GM12874 (cell line): ENCODE data around the gene FYN.

ENCODE experiments used
- TF ChIP-seq, protein P1 (sequence below): IDR thresholded peaks from 2 replicates; pipeline ENCODE4 v1.5.1; 2011; ENCODE audit warnings: low read depth, mild to moderate bottlenecking, control low read depth, low read length, moderate library complexity; ENCODE audit not compliant: insufficient read depth

FYN gene

DNA sequence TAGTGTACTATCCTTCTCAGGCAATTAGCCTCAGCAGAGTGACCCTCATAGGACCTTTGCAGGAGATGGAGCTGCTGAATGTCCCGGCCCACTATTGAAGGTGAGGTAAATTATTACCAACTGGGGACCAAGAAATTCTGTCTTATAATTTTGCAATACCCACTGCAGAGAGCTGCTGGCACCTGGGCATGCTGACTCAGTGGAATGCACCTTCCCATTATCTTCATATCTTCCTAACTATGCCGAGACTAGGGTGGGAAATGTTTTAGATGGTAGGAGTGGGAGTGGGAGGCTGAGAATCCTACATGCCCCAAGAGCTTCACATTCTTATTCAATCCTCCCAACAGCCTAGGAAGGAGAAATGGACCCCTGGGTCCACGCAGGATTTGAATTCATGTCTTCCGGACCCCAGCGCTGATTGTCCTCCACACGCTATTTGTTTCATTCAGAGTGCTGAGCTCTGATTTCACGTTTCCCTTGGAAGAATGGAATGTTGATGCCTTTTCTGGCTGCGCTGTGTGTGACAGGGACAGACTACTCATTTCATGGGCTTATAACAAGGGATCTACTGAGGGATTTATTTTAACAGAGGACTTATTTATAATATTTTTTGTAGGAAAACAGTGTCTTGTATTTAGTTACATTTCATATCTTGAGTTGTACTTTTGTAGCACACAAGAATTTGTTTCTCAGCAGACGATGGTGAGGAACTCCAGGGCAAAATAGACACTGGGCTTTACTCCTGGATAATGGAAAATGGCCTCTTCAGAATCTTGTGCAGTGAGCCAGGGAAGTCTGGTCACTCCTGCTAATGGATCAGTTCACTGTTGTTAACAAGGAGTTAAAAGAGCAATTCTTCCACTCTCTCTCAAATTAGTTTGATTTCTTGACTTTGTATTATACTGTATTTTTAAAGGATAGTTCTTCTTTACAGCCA, 66.4 kb downstream of the FYN start:
- TF ChIP-seq, protein P1, sequence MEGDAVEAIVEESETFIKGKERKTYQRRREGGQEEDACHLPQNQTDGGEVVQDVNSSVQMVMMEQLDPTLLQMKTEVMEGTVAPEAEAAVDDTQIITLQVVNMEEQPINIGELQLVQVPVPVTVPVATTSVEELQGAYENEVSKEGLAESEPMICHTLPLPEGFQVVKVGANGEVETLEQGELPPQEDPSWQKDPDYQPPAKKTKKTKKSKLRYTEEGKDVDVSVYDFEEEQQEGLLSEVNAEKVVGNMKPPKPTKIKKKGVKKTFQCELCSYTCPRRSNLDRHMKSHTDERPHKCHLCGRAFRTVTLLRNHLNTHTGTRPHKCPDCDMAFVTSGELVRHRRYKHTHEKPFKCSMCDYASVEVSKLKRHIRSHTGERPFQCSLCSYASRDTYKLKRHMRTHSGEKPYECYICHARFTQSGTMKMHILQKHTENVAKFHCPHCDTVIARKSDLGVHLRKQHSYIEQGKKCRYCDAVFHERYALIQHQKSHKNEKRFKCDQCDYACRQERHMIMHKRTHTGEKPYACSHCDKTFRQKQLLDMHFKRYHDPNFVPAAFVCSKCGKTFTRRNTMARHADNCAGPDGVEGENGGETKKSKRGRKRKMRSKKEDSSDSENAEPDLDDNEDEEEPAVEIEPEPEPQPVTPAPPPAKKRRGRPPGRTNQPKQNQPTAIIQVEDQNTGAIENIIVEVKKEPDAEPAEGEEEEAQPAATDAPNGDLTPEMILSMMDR: no peak

DNA sequence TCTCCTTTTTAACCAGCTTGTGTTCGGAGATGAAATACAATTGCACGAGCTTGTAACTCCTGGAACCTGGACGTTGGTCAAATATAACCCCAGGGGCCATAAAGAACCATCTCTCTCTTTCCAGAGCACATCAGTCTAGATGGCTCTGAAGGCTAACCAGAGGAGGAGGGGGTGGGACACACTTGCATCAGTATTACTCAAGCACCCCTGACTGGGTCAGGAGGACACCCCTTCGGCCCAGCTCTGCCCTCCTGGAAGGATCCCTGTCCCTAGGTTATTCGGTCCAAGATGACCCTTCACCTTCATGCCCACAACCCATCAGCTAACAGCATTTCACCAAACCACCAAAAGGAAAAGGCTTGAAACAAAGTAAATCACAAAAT, 67.1 kb downstream of the FYN start:
- TF ChIP-seq, protein P1: no peak

DNA sequence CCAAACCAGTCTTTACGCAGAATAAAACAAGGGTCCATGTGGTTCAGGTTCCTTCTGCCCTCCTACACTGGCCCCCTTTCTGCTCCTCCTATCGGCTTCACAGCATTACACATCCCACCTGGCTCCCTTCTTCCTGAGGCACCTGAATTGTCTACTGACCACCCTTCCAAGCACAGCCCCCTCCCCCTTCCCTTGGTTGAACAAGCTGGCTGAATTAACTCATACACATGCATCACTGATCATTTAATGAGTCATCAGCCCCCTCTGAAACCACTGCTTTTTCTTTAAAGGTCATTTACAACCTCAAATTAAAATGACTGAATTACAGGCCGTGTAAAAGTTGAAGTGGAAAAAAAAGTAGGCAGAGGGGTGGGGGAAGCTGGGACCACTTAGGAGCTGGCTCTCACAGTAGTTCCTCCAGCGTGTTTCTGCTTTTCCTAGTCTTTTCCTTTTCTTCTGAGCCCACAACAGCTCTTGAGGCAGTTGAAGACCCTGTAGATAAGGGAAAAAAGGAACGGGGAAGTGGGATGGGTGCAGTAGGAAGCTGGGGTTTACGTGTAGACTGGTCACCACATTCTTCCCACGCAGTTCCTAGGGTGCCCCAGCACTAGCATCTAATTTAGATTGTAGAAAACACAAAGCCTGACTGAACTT, 67.6 kb downstream of the FYN start:
- TF ChIP-seq, protein P1: no peak

DNA sequence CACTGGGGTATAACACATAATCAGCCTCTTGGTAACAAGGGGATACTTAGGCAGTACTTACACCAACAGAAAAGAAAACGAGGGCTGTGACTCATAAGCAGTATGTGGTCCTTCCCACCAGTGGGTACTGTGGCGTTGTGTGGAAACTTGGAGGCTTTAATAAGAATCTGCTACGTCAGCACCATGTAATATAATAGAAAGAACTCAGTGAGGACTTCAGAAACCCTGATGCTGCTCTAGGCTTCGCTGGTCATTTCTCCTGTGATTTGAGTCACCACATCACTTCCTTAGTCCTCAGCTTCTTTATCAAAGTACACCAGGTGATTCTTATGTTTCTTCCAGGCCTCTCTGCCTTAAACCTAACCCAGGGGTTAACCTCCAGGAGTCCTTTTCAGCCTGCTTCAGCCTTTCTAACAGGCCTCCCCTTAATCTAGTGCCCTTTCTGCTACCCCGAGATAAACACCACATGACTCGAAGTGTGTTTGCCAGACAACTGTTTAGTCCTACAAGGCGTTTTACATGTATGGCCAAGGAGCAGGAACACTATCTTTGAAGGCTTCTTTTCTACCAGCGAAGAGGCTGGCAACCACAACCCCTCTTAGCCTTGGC, 68.5 kb downstream of the FYN start:
- TF ChIP-seq, protein P1: 0 out of 2 replicates have a peak, but pooled peaks have one; percentile 4

DNA sequence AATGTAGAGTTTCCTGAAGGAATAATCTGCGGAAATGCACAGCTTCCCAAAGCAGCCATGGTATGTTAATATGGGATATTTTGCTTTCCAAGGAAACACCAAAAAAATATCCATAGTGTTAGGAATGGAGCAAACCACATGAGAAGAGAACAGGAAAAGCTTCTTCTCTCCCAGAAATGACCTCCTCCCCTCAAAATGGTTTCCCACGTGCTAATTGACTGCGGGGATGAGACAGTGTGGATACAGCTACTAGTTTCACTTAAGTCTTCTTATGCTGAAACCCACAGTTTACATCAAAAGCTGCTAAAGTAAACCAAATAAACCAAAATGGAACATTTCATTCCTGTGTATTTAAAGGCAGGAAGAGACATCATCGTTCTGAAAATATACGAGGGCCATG, 69.4 kb downstream of the FYN start:
- TF ChIP-seq, protein P1: no peak

DNA sequence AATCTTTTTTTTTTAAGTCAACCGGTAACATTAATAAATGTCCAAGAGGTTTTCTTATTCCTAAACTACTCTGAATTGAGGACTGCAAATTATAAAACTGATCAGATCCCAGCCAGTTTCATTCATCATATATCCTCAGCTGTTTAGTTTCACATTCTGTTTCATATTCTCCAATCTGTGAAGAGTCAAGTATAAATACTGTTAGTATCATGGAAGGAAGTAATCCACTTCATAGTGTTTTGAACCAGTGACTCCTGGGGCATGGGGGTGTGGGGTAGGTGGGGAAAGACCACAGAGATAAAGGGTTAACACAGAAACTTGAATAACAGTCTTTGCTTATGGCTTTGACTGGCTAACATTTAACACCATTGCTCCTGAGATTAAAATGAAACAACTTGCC, 69.9 kb downstream of the FYN start:
- TF ChIP-seq, protein P1: no peak

DNA sequence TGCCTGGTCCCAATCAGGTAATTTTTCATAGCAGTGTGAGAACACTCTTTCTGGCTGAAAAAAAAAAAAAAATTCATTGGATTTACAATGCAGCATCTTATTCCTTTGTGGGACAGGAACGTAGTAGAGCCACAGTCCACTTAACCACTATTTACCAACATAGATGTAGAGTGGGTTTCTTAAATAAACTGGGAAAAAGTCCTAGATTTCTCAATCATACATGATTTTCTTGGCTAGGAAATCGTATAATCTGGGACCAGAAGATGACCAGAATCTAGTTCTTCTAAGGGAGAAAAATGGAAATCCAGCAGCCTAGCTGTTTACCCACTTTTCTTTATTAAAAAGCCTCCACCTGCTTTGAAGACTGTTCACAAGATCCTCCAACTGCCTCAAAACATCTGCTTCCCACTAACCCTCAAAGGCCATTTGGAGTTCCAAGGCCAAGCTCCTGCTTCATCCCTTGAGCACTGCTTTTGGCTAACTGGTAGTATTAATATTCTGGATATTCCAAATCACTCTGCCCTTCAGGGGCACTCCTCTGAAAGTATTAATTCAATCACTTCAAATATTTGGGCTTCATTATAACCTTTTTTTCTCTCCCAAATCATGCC, 70.4 kb downstream of the FYN start:
- TF ChIP-seq, protein P1: no peak
